T-helper 2 cell (primary cell): Measurements from ENCODE around the gene GAS6.
"Not testable (repeated sequence)": the region's sequence is repeated elsewhere in the genome, so short reads cannot be mapped to it uniquely, and the experiment has no call there.

Experiments
- DNase-seq, 5 experiments: peaks; one replicate each; pipeline versions ENCODE4 v3.0.0 to v3.0.0-alpha.2; 2012 to 2022

The GAS6 gene

DNA sequence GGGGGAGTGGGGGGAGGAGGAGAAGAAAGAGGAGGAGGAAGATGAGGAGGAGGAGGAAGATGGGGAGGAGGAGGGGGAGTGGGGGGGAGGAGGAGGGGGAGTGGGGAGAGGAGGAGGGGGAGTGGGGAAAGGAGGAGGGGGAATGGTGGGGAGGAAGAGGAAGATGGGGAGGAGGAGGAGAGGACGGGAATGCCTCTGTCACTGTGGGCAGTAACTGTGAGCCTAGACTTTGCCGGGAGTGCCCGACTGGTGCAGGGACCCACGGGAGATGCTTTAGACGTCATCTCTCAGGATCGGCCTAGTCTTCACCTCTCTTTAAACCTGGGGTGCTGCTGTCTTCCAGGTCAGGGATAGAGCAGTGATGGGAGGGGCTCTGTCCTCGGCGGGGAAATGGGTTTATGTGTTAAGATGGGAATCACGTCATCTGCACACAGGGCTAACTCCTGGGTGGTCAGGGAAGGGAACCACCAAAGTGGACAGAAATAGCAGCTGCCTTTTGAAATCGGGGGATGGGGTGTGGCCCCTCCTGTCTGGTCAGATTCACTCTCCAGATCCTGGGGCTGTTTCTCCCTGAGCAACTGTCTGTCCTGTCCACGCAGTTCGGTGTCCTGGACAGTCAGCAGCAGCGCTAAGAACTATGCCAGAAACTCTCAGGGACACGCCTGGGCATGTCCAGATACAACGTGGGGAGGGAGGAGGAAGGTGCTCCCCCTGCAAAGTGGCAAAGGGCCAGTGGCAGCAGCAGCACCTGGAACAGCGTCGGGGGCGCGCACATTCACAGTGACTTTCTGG, 26.9 kb downstream of the GAS6 start:
- DNase-seq: no peak

DNA sequence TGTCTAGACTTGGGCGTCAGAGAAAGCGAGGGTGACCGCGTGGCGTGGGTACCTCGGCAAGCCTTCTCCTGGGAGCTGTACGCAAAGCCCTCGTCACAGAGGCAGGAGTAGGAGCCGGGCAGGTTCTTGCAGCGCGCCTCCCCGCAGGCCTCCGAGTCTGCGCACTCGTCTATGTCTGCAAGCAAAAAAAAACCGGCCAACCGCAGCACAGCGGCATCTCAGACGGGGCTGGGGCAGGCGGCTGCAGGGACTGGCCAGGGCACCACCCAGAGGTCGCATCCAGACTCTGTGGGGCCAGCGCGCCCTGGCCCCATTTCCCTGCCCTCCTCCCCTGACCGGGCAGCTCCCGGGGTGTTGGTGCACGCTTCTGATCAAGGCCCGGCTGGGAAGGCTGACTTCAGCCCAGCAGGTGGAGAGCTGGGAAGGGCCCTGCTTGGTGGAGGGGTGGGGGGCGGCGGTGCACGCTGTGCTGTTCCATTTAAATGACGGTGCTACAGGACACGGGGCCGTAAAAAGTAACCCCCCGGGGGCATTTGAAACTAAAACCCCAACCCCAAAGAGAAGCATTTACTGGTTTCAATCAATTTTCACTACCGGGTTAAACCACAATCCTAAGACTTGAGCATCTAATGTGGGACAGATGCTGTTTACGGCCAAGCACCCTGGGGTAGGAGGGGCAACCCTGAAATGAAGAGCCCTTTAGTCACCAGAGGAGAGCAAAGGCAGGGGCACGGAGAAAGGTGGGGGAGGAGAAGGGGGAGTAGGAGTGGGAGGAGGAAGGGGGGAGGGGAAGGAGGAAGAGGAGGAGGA, 28.2 kb downstream of the GAS6 start:
- DNase-seq: no peak

DNA sequence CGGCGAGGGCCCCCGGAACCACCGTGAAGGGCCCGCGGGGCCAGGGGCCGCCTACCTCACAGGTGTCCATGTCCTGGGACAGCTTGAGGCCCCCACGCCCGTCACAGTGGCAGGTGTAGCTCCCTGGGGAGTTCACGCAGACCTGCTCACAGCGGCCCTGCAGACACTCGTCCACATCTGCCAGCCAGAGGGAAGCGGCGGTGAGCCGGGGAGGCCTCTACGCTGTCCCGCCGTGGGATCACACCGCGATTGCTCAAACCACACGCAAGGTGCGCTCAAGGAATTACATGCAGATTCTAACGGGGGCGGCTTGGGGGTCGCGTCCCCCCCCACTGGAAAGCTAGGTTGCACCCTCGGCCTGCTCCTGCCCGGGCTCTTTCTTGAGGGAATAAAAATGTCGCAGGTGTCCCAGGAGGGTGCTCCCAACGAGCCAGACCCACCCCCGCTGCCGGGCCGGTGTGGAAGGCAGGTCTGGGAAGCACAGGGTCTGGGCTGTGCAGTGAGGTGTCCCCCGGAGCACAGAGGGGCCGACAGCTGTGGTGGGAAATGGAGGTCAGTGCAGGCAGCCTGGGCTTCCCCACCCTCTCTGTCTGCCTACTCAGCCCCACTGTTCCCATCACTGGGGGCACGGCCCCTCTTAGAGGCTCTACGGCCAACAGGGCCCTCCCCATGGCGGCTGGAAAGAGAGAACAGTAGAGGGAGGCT, 29.2 kb downstream of the GAS6 start:
- no peak for DNase-seq

DNA sequence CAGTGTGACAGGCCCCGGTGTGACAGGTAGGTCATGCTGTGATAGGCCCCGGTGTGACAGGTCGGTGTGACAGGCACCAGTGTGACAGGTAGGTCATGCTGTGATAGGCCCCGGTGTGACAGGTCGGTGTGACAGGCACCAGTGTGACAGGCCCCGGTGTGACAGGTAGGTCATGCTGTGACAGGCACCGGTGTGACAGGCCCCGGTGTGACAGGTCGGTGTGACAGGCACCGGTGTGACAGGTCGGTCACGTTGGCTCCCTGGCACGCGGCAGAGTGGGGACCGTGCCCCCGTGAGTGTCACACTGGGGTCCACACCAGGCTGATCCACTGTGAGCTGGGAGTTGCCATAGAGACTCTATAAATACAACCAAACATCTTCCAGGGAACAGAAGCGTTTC, 29.9 kb downstream of the GAS6 start:
- not testable (repeated sequence) for DNase-seq

DNA sequence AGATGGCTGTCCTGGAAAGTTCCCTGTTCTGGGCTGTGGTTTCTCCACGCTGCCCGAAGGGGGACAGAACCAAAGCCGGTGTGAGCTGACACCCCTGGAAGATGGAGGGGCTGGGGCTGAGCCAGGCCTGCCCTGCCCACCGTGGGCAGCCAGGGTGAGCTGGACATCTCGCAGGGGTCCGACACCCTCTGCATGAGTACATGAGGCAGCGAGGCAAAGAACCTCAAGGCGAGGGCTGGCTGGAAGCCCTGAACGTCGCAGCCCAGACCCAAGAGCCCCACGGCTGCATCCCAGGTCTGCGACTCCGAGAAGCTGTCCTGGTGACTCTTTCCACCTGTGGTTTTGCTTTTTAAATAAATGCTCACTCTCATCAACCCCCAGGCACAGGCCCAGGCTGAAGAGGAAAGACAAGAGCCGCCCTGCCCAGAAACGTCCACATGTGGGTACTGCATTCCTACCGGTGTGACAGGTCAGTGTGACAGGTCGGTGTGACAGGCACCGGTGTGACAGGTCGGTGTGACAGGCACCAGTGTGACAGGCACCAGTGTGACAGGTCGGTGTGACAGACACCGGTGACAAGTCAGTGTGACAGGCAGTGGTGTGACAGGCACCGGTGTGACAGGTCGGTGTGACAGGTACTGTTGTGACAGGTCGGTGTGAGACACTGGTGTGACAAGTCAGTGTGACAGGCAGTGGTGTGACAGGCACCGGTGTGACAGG, 30.6 kb downstream of the GAS6 start:
- no peak for DNase-seq

GRCh38 chr13:113832631-113833030, 31.2 kb downstream of the GAS6 start:
- no peak for DNase-seq

- DNase-seq: no peak
These were observed 31.7 kb downstream of the GAS6 start for GRCh38 chr13:113832205-113832604.

DNA sequence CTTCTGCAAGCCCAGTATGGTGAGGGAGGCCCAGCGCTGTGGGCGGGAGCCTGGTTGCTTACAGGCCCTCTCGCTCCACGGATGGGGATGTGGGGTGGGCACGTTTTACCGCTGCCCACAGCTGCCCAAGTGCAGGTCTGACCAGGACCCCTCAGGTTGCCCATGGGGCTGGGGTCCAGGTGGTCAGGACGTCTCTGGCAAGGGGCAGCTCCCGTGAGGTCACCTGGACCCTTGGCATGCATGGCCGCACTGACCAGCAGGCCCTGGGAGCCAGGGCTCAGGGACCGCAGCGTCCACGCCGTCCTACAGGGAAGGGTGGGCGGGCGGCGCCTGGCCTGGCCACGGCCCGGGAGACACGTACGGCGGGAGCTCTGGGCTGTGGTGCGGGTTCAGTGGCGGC, 32.8 kb downstream of the GAS6 start:
- no peak for DNase-seq

DNA sequence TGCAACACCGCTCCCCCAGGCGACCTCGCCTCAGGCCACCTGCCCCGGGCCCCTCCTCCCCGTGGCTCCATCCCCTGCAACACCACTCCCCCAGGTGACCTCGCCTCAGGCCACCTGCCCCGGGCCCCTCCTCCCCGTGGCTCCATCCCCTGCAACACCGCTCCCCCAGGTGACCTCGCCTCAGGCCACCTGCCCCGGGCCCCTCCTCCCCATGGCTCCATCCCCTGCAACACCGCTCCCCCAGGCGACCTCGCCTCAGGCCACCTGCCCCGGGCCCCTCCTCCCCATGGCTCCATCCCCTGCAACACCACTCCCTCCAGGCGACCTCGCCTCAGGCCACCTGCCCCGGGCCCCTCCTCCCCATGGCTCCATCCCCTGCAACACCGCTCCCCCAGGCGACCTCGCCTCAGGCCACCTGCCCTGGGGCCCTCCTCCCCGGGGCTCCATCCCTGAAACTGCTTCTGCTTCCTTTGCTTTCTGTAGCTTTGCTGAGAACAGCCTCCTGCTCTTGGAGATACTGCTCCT, 33.4 kb downstream of the GAS6 start:
- DNase-seq: not testable (repeated sequence)

DNA sequence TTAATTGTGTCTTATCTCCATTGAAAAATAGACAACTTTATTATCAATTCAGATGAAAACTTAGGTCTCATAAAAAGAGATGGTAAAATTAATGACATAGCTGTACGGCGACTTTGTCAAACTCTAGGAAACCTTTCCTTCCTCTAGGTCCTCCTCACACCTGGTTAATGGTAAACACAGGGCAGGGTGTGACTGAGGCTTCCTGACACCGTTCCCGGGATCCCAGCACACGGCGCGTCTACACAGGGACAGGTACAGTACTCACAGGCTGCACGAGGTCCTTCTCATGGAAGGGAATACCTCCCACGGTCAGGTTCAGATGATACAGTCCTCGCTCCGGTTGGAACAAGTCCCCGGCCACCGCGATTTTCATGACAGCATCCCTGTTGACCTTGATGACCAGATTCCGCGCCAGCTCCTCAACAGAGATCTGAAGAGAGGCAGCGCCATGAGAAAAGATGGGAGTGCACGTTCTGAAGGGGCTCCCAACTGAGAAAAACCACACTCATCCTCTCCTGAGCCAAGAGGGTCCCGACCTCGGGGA, 35.5 kb downstream of the GAS6 start:
- DNase-seq: no peak

- no peak for DNase-seq
These were observed 36.9 kb downstream of the GAS6 start for GRCh38 chr13:113827021-113827420.

- DNase-seq: not testable (repeated sequence)
These were observed 37.4 kb downstream of the GAS6 start for GRCh38 chr13:113826446-113826845.

- no peak for DNase-seq
These were observed 38.0 kb downstream of the GAS6 start for GRCh38 chr13:113825841-113826240.

DNA sequence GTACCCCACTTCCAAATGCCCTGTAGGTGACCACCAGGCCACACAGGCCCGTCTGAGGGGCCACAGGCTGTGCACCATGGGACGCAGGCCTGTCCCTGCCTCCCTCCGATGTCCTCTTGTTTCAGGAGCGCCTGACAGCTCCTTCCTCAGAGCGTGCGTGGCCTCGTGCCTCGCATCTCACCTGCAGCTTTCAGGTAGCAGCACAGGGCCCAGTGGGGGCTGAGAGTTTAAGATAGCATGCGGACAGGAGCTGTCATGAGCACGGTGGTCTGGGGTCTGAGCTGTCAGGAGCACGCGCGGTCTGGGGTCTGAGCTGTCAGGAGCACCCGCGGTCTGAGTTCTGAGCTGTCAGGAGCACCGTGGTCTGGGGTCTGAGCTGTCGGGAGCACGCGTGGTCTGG, 40.1 kb downstream of the GAS6 start:
- DNase-seq: no peak

DNA sequence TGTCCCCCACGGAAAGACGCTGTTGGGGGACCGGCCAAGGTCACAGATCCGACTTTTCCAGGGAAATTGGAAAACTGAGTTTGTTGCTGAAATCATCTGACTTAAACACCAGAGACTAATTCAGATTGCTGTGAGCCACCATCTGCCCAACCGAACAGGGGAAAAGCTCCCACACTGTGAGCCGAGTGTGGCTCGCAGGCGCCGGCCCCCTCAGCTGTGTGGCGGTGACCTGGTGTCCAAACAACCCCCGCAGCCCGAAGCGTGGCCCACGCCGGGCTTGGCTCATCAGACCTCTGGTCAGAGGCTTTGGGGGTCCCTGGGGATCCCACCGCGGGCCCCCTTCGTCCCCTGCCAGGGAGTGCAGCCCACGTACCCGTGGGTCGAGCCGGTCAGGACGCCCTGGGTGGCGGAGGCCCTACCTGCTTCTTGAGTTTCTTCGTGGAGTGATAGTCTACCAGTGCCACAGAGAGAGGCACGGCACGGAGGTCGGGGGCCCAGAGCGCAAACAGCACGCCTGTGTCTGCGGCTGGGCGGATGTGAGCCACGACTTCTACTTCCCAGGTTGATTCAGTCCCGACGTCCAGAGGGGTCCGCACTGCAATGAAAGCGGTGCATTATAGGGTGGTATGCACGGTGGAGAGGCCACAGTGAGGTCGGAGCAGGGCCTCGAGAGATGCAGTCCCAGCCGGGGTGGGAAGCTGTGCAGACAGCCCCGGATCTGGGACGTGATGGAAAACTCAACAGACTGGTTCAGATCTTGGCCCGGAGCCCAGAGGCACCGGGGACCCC, 40.7 kb downstream of the GAS6 start:
- no peak for DNase-seq

GRCh38 chr13:113822266-113822665, 41.6 kb downstream of the GAS6 start:
- no peak for DNase-seq

DNA sequence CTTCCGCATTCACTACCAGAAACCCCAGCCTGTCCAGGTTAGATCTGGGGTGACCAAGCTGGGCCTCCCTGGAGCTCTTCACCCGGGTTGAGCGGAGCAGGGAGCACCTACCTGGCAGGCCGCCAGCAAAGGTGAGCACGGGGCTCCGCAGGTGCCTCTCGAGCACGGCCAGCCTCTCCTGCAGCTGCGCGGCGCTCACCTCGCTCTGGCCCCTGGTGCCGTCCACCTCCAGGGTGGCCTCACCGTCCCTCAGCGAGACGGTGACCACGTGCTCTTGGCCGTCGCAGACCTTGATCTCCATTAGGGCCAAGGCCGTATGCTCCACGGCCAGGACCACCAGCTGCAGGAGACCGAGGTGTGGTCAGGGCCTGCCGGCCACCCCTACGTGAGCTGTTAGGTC, 42.0 kb downstream of the GAS6 start:
- no peak for DNase-seq

- no peak for DNase-seq
These were observed 42.8 kb downstream of the GAS6 start for GRCh38 chr13:113820813-113821651.

DNA sequence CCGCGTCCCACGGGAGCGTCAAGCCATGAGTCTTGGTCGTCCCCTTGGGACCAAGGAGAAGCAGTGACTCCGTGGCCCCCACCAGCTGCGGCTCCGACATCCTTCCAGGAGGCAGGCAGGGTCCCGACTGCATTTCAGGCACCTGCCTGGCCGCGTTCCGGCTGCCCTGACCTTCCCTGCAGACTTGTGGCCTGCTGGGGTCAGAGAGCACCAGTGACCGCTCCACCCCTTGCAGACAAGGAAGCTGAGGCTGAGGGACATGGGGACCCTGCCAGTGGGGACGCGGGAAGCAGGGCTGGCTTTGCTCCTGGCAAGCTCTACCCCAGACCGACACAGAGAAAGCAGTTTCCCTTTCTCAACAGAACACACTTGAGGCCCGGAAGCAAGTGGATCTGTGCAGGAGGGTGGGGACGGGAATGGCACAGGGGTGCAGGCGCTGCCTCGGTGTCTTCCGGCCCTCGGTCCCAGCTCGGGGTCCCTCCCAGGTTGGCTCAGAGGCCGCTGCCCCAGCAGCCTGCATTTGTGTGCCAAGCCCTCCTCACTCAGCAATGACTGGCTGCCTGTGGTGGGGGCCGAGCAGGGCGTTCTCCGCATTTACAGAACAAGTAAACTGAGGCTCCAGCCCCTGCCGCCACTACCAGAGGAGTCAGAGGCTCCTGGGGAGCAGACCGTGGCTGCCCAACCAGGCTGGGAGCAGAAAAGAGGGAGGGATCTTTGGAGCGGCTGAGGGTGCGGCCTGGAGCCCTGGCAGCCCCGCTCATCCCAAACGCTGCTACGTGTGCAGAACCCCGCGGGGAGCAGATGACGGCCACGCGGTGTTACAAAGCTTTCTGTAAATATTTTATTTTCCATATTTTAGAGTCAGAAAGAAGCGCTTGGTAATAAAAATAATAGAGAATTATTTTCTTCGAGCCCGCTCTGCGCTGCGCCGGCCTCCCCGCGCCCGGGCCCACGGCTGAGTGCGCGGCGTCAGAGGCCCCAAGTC, 43.9 kb downstream of the GAS6 start:
- no peak for DNase-seq
